T-helper 17 cell (primary cell): ENCODE results near the gene CD70. TPM values are rescaled to one million over a fixed set of nuclear protein-coding genes. Genes with fewer than 3 reads are reported as not detected.
"Not testable (repeated sequence)": the region's sequence is repeated elsewhere in the genome, so short reads cannot be mapped to it uniquely, and the experiment has no call there.

Source experiments
- ATAC-seq: fragments of 150-1000 bp; cut with Tn5 transposase; 2 replicates; pipeline ENCODE4 v1.10.0; 2021; ENCODE audit warnings: mild to moderate bottlenecking, moderate library complexity
- DNase-seq, 3 donors: peaks; one replicate each; pipeline versions ENCODE4 v3.0.0 to v3.0.0-alpha.2; 2020 to 2021
- H3K9me3 ChIP-seq: one replicate; pipeline ENCODE4 v1.7.0; 2013; ENCODE audit warnings: low read length, mild to moderate bottlenecking; ENCODE audit not compliant: control insufficient read depth, poor library complexity, severe bottlenecking
- H3K27ac Mint-ChIP-seq: one replicate; pipeline ENCODE4 v1.8.0; 2022; ENCODE audit warnings: mild to moderate bottlenecking, moderate library complexity, mixed read lengths
- H3K27me3 Mint-ChIP-seq: one replicate; pipeline ENCODE4 v1.8.0; 2022; ENCODE audit warnings: mixed read lengths
- H3K36me3 Mint-ChIP-seq: one replicate; pipeline ENCODE4 v1.8.0; 2022; ENCODE audit warnings: low read depth, mixed read lengths
- H3K4me1 Mint-ChIP-seq: one replicate; pipeline ENCODE4 v1.8.0; 2022; ENCODE audit warnings: mild to moderate bottlenecking, mixed read lengths
- H3K4me3 Mint-ChIP-seq: one replicate; pipeline ENCODE4 v1.8.0; 2022; ENCODE audit warnings: mild to moderate bottlenecking, moderate library complexity, mixed read lengths
- total RNA-seq, 4 donors: library from RNA in 2 of 4; stranded (reverse) in 2 of 4; gene quantifications; one replicate each; pipeline ENCODE4 v1.2.3 and lab custom pipeline; 2022 to 2026

CD70 gene, protein sequence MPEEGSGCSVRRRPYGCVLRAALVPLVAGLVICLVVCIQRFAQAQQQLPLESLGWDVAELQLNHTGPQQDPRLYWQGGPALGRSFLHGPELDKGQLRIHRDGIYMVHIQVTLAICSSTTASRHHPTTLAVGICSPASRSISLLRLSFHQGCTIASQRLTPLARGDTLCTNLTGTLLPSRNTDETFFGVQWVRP
- total RNA-seq (1 to 10 TPM; 3.0 to 4.5 TPM), total RNA-seq (lab: John Stamatoyannopoulos, UW) (1.3 to 3.0 reads per million in 2 donors)

DNA sequence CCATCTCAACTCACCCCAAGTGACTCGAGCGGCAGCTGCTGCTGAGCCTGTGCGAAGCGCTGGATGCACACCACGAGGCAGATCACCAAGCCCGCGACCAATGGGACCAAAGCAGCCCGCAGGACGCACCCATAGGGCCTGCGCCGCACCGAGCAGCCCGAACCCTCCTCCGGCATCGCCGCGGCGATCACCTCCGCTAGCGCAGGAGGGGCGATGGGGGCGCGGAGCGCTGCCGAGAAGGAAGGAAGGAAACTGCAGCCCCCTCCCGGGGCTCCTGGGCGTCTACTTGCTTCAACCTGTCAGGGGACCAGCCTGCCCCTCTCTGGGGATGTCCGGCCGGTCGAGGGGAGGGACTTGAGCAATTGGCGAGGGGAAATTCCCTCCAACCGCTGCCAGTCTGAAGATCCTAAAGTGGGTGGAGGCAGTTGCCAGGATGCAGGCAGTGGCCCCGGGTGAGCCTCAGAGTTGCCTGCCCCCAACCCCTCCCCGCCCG is at the start of gene CD70:
Gene CD70, minus strand, starts transcription at position 324 of the 493 bp plus-strand sequence. Its CDS starts 148 bp downstream, at position 176.
- DNase-seq (peak; percentile 28 to 38 (median 33)), ATAC-seq (peak; percentile 74)
- Mint-ChIP-seq H3K36me3 (peaks cover 9% of the 10 kb centered on the region), H3K27ac (peak within 1 kb of the TSS; percentile 92), H3K4me3 (peak within 1 kb of the TSS; percentile 97), H3K27me3 (peaks cover 70% of the 10 kb centered on the region), H3K4me1 (peaks cover 48% of the 10 kb centered on the region)
- no peaks in the 10 kb centered on the region for H3K9me3 ChIP-seq

DNA sequence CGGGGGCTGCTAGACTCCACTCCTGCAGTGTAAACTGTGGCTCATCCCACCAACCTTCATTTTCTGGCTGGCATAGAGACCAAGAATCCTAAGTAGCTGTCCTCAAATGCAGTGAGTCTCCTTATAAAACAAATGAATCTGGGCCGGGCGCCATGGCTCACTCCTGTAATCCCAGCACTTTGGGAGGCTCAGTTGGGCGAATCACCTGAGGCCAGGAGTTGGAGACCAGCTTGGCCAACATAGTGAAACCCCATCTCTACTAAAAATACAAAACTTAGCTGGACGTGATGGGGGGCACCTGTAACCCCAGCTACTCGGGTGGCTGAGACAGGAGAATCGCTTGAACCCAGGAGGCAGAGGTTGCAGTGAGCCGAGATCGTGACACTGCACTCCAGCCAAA is 49.4 kb upstream of the CD70 start:
- Mint-ChIP-seq H3K4me1 (peaks cover 20% of the 10 kb centered on the region), H3K27ac (peak overlapping the region; percentile 79)
- H3K36me3 Mint-ChIP-seq, H3K9me3 ChIP-seq, H3K4me3 Mint-ChIP-seq, DNase-seq, ATAC-seq, H3K27me3 Mint-ChIP-seq: not testable (repeated sequence)

DNA sequence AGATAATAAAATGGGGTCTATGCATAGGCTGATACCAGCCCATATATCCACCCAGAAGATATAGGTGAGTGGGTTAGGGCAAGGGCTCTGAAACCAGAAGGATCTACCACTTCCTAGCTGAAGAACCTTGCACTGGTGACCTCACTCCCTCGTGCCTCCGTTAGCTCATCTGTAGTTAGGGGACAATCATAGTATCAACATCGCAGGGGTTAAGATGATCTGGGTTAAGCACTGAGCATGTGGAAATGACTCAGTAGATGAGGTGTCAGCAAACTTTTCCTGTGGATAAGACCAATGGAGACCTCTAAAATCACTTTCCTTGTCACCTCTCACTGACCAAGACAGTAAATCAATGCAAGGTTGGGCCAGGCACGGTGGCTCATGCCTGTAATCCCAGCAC is 48.5 kb upstream of the CD70 start:
- no peak overlapping the region for H3K4me3 Mint-ChIP-seq

DNA sequence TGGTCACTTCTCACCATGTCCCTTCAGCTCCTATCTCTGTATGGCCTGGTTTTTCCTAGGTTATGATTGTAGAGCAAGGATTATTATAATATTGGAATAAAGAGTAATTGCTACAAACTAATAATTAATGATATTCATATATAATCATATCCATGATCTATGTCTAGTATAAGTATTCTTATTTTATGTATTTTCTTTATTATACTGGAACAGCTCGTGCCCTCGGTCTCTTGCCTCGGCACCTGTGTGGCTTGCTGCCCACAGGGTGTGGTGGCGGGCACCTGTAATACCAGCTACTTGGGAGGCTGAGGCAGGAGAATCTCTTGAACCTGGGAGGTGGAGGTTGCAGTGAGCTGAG is 42.5 kb upstream of the CD70 start:
- H3K4me1 Mint-ChIP-seq, result peaks cover 15% of the 10 kb centered on the region
- not testable (repeated sequence) for H3K4me3 Mint-ChIP-seq, ATAC-seq, DNase-seq, H3K27me3 Mint-ChIP-seq, H3K36me3 Mint-ChIP-seq, H3K9me3 ChIP-seq
- H3K27ac Mint-ChIP-seq, result peak overlapping the region; percentile 49

More for the DNA sequence above, 48.5 kb upstream of the CD70 start:
- no peaks in the 10 kb centered on the region for H3K27me3 Mint-ChIP-seq
- H3K36me3 Mint-ChIP-seq, result no peaks in the 10 kb centered on the region
- no peaks in the 10 kb centered on the region for H3K9me3 ChIP-seq
- peak overlapping the region; percentile 79 for H3K27ac Mint-ChIP-seq
- ATAC-seq (no peak), DNase-seq (no peak)
- peaks cover 18% of the 10 kb centered on the region for H3K4me1 Mint-ChIP-seq

DNA sequence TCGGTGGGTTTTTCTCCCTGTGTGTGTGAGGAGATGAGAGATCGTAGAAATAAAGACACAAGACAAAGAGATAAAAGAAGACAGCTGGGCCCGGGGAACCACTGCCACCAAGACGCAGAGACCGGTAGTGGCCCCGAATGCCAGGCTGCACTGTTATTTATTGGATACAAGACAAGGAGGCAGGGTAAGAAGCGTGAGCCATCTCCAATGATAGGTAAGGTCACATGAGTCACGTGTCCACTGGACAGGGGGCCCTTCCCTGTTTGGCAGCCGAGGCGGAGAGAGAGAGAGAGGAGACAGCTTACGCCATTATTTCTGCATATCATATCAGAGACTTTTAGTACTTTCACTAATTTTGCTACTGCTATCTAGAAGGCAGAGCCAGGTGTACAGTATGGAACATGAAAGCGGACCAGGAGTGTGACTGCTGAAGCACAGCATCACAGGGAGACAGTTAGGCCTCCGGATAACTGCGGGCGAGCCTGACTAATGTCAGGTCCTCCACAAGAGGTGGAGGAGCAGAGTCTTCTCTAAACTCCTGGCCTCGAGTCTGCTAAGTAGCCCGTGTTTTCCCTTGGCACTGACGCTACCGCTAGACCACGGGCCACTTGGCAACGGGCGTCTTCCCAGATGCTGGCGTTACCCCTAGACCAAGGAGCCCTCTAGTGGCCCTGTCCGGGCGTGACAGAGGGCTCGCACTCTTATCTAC is 42.0 kb upstream of the CD70 start:
- H3K27me3 Mint-ChIP-seq, H3K4me3 Mint-ChIP-seq, H3K9me3 ChIP-seq, ATAC-seq, H3K36me3 Mint-ChIP-seq: not testable (repeated sequence)
- peak overlapping the region; percentile 82 for H3K27ac Mint-ChIP-seq
- DNase-seq, result peak in 1 of 3 donors; percentile 23
- peaks cover 15% of the 10 kb centered on the region for H3K4me1 Mint-ChIP-seq

DNA sequence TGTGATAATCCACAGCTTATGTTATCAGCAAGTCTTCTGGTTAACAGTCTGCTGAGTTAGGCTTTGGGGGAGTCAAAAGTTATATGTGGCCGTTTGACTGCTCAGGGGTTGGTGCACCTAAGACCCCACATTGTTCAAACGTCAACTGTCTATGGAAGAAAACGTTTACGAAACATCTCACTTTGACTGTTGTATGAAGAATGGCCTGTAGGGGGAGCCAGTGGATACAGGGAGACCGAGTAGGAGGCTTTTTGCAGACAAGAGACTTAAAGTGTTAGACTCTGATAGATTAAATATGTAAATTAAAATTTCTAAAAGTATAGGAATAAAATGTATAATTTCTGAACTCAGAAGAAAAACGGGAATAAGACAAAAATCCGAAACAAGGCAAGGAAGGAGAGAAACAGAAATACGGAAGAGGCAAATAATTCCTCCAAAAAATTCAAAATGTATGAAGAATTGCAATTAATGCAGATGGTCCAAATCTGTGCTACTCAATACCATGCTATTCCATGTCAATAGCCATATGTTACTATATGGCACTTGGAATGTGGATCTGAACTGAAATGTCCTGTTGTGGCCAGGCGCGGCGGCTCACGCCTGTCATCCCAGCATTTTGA is 41.2 kb upstream of the CD70 start:
- Mint-ChIP-seq H3K27me3 (peaks cover 6% of the 10 kb centered on the region), H3K4me1 (peaks cover 15% of the 10 kb centered on the region), H3K4me3 (no peak overlapping the region), H3K27ac (peak overlapping the region; percentile 82), H3K36me3 (peaks cover under 1% of the 10 kb centered on the region)
- ATAC-seq, result peak; percentile 80
- no peaks in the 10 kb centered on the region for H3K9me3 ChIP-seq
- peak; percentile 49 to 84 (median 55) for DNase-seq

DNA sequence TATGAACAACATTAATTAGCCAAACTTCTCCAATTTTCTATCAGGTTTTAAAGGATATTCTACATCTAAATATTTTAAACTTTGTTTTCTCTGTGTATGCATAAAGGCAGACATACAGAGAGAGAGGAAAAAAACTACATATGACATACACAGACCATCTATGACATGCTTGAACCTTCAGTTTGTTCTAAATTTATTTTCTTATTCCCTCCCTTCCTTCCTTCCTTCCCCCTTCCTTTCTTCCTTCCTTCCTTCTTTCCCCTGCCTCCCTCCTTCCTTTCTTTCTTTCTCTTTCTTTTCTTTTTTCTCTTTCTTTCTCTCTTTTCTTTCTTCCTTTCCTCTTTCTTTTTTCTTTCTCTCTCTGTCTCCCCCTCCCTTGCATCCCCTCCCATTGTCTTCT is 35.8 kb upstream of the CD70 start:
- no peaks in the 10 kb centered on the region for H3K4me1 Mint-ChIP-seq
- H3K4me3 Mint-ChIP-seq, result no peak overlapping the region
- H3K27me3 Mint-ChIP-seq, result peaks cover 6% of the 10 kb centered on the region
- ATAC-seq (no peak), DNase-seq (no peak)
- H3K36me3 Mint-ChIP-seq, result peaks cover 2% of the 10 kb centered on the region
- no peak overlapping the region for H3K27ac Mint-ChIP-seq
- no peaks in the 10 kb centered on the region for H3K9me3 ChIP-seq

DNA sequence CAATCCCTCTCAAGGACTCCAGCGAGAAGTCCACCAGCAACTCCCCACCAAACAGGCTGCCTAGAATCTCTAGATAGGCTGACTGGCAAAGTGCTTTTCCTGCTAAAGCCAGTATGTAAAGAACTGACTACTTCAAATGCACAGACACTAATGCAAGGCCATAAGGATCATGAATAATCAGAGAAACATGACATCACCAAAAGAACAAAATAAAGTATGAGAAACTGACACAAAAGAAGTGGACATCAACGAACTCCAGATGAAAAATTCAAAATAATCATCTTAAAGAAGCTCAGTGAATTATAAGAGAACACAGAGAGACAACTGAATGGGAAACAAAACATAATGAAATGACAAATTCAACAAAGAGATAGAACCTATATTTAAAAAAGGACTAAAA is 26.4 kb upstream of the CD70 start:
- Mint-ChIP-seq H3K27me3 (peaks cover 5% of the 10 kb centered on the region), H3K4me1 (no peaks in the 10 kb centered on the region), H3K36me3 (peaks cover 3% of the 10 kb centered on the region), H3K27ac (no peak overlapping the region), H3K4me3 (no peak overlapping the region)
- DNase-seq (no peak), ATAC-seq (no peak)
- H3K9me3 ChIP-seq, result no peaks in the 10 kb centered on the region

DNA sequence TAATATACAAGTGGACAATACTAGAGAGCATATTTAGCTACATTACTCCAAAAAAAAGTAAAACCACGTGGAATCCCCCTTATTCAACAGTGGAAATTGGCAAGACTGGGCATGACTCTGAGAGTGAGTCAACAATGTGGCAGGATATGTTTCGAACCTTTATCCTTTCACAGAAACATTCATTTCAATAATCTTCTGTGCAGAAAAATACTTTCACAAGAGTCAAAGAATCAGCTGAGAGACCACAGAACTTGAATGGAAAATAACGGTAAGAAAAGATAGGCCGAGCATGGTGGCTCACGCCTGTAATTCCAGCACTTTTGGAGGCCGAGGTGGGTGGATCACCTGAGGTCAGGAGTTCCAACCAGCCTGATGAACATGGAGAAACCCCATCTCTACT is 25.1 kb upstream of the CD70 start:
- no peak for ATAC-seq
- Mint-ChIP-seq H3K4me1 (no peaks in the 10 kb centered on the region), H3K36me3 (peaks cover 3% of the 10 kb centered on the region), H3K4me3 (no peak overlapping the region), H3K27me3 (peaks cover 14% of the 10 kb centered on the region), H3K27ac (no peak overlapping the region)
- no peaks in the 10 kb centered on the region for H3K9me3 ChIP-seq
- no peak for DNase-seq

DNA sequence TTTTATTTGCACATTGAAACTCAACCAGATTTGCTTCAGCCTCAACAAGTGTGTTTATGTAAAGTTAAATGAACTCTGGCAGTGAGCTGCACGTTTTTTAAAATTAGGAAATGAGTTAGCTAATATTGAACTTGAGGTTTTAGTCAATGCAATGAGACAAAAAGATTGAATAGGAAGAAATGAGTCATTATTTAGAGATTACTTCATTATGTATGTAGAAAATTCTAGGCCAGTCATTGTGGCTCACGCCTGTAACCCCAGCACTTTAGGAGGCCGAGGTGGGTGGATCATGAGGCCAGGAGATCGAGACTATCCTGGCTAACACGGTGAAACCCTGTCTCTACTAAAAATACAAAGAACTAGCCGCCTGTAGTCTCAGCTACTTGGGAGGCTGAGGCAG is 22.8 kb upstream of the CD70 start:
- Mint-ChIP-seq H3K36me3 (peaks cover 6% of the 10 kb centered on the region), H3K27ac (no peak overlapping the region), H3K27me3 (peaks cover 28% of the 10 kb centered on the region), H3K4me3 (no peak overlapping the region), H3K4me1 (no peaks in the 10 kb centered on the region)
- no peak for DNase-seq
- ATAC-seq, result no peak
- H3K9me3 ChIP-seq, result no peaks in the 10 kb centered on the region

DNA sequence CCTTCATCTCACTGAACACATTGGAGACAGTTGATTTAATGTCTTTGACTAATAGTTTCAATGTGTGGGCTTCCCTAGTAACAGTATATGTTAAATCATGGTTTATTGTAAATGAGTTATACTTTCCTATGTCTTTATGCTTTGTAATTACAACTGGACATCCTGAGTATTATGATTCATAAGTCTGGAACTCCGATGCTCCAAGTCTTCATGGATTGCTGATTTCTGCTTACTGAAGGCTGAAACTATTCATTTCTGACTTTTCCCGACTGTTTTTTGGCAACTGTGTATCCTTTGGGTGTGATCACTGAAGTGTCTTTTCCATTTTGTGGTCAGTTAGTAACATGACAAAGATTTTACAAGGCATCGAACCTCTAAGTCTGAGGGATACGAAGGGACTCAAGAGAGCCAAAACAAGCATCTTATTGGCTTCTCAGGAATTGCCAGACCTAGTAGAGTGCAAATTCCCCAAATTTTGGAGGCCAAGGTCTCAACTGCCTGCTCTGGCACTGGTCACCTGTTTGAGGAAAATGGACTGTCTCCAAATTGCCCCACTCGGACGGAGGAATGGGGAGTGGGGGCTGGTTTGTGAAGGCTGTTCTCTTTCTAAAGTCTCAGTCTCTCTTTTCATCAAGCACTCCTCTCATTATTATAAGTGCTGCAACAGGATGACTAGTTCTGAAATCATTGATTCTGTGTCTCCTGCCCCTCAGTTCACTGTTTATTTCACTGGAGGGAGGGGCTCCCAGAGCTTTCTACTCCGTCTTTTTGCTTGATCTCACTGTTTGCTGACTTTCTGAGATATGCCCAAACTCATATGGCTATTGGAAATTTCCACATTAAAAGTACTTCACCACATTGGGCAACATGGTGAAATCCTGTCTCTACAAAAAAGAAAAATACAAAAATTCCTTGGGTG is 20.2 kb upstream of the CD70 start:
- peaks cover 6% of the 10 kb centered on the region for H3K36me3 Mint-ChIP-seq
- H3K9me3 ChIP-seq, result no peaks in the 10 kb centered on the region
- no peaks in the 10 kb centered on the region for H3K4me1 Mint-ChIP-seq
- no peak overlapping the region for H3K4me3 Mint-ChIP-seq
- DNase-seq (no peak), ATAC-seq (no peak)
- no peak overlapping the region for H3K27ac Mint-ChIP-seq
- H3K27me3 Mint-ChIP-seq, result peaks cover 29% of the 10 kb centered on the region

DNA sequence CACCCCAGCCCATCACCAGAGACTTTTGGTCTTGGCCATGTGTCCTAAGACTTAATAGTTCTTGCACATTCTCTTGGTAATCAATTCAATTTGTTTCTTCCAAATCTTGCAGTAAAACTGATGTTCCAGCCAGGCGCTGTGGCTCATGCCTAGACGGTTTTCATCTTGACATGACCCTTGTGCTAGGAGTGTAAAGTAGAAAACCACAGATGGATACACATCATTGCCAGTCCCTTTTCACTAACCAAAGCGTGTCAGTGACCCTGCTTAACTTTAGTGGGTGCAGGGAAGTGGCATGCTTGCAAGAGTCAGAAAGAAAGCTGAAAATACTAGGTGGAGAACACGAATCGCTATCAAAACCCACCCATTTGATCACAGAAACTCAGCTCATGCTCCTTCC is 18.0 kb upstream of the CD70 start:
- peaks cover 2% of the 10 kb centered on the region for H3K4me1 Mint-ChIP-seq

DNA sequence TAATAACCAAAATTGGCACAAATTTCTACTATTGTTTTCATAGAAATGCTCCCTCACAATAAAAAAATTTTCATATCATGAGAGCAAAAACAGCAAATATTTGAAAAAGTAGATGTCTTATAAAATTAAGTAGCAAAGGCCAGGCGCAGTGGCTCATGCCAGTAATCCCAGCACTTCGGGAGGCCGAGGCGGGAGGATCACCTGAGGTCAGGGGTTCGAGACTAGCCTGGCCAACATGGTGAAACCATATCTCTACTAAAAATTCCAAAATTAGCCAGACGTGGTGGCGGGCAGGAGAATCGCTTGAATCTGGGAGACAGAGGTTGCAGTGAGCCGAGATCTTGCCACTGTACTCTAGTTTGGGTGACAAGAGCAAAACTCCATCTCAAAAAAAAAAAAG is 17.2 kb upstream of the CD70 start:
- not testable (repeated sequence) for H3K36me3 Mint-ChIP-seq, H3K27ac Mint-ChIP-seq, DNase-seq, H3K4me1 Mint-ChIP-seq, H3K9me3 ChIP-seq, H3K4me3 Mint-ChIP-seq, ATAC-seq
- peaks cover 29% of the 10 kb centered on the region for H3K27me3 Mint-ChIP-seq

More for the DNA sequence above, 18.0 kb upstream of the CD70 start:
- no peaks in the 10 kb centered on the region for H3K9me3 ChIP-seq
- no peak overlapping the region for H3K27ac Mint-ChIP-seq
- H3K4me3 Mint-ChIP-seq, result no peak overlapping the region
- ATAC-seq (no peak), DNase-seq (no peak)
- peaks cover 6% of the 10 kb centered on the region for H3K36me3 Mint-ChIP-seq
- H3K27me3 Mint-ChIP-seq, result peaks cover 29% of the 10 kb centered on the region
